HG02885 (cell line): ENCODE results near the gene MAPRE3.
"Not testable (repeated sequence)": the region's sequence is repeated elsewhere in the genome, so short reads cannot be mapped to it uniquely, and the experiment has no call there.

Source experiments
- ATAC-seq: cut with Tn5 transposase; IDR thresholded peaks from one replicate; pipeline ENCODE4 v1.9.1; 2021; ENCODE audit warnings: mild to moderate bottlenecking; ENCODE audit not compliant: unreplicated experiment, poor library complexity

Gene MAPRE3

GRCh38 chr2:27054721-27055120 is 84.3 kb downstream of the MAPRE3 start:
- ATAC-seq = no peak

GRCh38 chr2:27057184-27057583 is 86.7 kb downstream of the MAPRE3 start:
- ATAC-seq = no peak

GRCh38 chr2:27058210-27058609 is 87.8 kb downstream of the MAPRE3 start:
- ATAC-seq = no peak

GRCh38 chr2:27059141-27059820 is 88.8 kb downstream of the MAPRE3 start:
- no peak for ATAC-seq

- ATAC-seq = no peak
These were observed 89.9 kb downstream of the MAPRE3 start for GRCh38 chr2:27060323-27060722.

- ATAC-seq = no peak
These were observed 94.7 kb downstream of the MAPRE3 start for GRCh38 chr2:27065128-27065527.

- no peak for ATAC-seq
These were observed 96.9 kb downstream of the MAPRE3 start for GRCh38 chr2:27067385-27067784.

- no peak for ATAC-seq
These were observed 99.0 kb downstream of the MAPRE3 start for GRCh38 chr2:27069436-27069835.

GRCh38 chr2:27069961-27070618 is 99.7 kb downstream of the MAPRE3 start:
- no peak for ATAC-seq

GRCh38 chr2:27070653-27071276 is 100.3 kb downstream of the MAPRE3 start:
- ATAC-seq = peak; percentile 10

- ATAC-seq = peak; percentile 89
These were observed 101.0 kb downstream of the MAPRE3 start, which contains the start of gene OST4 for GRCh38 chr2:27071277-27071989. OST4 (minus strand) TSS chr2:27071654.

GRCh38 chr2:27071990-27072830 is 101.8 kb downstream of the MAPRE3 start:
- peak; percentile 10 for ATAC-seq

- no peak for ATAC-seq
These were observed 102.5 kb downstream of the MAPRE3 start for GRCh38 chr2:27072920-27073319.

GRCh38 chr2:27073782-27074181 is 103.3 kb downstream of the MAPRE3 start:
- no peak for ATAC-seq

- ATAC-seq = no peak
These were observed 104.5 kb downstream of the MAPRE3 start for GRCh38 chr2:27074738-27075565.

GRCh38 chr2:27075566-27075871 is 105.1 kb downstream of the MAPRE3 start:
- ATAC-seq = not testable (repeated sequence)

- no peak for ATAC-seq
These were observed 105.9 kb downstream of the MAPRE3 start for GRCh38 chr2:27076323-27076722.
